ENCODE measurements around the gene ZNRF2.

The ZNRF2 gene

DNA sequence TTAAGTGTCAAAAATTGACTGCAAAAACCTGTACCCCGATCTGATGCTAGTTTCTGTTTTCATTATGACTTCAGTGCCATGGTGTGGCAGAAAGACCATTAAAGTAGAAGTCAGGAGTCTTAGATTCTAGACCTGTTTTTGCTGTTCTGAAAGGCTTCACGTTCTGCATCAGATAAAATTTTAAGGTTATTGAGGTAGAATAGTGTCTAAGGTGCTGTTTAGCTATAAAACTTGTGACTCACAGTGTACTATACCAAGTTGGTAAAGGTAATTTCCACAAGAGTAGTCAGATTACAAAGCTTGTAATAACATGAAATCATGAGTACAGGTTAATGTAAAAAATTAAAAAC lies 38.6 kb downstream of the ZNRF2 start:
- no peak for DNase-seq

DNA sequence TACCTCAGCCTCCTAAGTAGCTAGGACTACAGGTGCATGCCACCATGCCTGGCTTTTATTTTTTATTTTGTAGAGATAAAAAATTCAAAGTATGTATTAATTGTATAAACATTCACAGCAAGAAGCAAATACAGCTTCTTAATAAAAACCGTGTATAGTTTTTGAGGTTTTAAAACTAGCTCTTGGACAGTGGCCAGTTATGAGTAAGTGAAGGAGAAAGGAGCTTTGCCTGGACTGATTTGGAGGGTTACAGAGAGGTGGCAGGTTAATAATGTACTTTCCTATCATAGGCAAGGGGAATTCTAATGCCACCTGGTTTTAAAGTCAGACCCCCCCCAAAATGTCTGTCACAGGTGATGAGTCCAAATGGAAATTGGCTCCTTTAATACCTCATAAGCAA lies 43.4 kb downstream of the ZNRF2 start:
- DNase-seq: no peak

DNA sequence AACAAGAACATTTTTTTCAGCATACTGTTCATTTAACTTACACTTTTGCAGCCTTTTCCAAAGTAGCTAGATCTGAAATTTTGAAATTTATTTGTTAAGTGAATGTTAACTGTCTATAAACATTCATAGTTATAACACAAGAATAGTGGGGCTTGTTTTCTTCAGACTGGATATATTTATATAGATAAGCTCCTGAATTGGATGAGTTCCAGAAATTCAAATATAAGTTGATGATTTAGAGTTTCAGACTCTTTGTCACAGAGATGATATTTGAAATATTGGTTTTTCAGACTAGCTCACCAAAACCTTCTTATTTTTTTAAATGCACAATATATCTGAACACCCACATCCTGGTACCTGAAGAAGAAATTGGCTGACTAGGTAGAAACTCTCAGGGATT lies 44.0 kb downstream of the ZNRF2 start:
- DNase-seq: no peak

DNA sequence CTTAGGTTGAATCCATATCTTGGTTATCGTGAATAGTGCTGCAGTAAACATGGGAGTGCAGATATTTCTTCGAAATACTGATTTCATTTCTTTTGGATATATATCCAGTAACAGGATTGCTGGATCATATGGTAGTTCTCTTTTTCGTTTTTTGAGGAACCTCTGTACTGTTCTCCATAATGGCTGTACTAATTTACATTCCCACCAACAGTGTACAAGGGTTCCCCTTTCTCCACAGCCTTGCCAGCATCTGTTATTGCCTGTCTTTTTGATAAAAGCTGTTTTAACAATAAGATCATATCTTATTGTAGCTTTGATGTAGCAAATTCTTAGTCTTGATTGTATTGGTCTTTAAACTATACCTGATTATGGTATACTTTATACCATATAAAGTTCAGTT lies 45.3 kb downstream of the ZNRF2 start:
- DNase-seq: no peak

DNA sequence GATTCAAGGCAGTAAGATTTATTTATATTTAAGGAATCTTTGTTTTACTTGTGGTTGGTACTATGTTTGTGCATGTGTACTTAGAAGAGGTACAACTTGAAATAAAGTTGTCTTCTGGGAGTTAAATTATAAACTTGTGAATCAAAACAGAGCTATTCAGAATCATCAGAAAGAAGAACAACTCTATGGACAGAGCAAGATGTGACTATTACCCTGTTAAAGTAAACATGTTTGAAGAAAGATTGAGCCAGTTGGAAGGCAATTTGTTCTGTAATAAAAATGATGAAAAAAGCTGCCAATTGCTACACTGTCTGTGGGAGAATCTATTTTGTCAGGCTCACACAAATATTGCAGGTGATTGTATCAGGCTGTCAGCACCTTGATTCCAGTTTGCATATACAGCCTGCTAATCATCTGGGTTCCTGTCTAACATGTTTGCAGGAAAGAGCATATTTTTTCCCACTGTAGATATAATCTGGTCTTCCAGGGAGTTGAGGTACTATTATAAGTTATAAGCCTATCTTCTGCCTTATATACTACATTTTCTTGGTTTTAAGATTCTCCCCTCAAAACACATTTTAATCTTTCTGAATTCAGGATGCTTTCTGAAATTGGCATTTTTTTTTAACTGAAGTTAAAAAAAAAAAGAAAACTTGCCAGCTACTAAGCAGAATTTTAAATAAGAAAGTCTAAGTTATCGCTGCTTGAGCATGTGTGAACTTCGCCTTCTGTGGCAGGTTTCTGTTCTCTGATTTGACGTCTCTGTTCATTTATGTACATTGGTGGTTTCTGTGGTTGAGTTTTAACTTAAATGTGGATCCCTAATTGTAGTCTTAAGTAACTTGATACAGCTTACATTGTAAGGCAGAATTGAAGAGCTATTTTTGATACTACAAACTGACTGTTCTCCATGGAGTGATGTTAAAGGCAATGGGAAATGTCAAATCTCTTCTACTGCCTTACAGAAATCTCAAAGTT lies 46.0 kb downstream of the ZNRF2 start:
- DNase-seq: peak; percentile 33

DNA sequence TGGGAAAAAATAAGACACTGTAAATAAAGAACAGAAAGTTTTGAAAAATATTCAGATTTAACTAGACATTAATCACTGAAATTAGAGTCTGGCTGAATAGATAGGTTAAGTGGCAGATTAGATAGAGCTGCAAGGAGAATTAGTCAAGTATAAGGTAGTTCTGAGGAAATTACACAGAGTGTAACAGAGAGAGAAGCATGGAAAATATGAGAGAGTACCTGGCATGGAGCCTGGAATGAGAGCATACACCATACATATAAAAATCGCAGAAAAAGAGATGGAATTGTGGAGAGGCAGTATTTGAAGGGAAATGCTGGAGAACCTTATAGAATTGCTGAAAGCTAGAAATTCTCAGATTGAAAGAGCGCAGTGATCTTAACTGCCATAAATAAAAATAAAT lies 46.9 kb downstream of the ZNRF2 start:
- no peak for DNase-seq

DNA sequence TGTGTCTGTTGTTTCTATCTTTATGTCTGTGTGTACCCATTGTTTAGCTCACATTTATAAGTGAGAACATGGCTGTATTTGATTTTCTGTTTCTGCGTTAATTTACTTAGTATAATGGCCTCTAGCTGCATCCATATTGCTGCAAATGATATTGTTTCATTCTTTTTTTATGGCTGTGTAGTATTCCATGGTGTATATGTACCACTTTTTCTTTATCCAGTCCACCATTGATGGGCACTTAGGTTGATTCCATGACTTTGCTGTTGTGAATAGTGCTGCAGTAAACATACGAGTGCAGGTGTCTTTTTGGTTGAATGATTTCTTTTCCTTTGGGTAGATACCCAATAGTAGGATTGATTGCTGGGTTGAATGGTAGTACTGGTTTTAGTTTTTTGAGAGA lies 48.2 kb downstream of the ZNRF2 start:
- DNase-seq: no peak

DNA sequence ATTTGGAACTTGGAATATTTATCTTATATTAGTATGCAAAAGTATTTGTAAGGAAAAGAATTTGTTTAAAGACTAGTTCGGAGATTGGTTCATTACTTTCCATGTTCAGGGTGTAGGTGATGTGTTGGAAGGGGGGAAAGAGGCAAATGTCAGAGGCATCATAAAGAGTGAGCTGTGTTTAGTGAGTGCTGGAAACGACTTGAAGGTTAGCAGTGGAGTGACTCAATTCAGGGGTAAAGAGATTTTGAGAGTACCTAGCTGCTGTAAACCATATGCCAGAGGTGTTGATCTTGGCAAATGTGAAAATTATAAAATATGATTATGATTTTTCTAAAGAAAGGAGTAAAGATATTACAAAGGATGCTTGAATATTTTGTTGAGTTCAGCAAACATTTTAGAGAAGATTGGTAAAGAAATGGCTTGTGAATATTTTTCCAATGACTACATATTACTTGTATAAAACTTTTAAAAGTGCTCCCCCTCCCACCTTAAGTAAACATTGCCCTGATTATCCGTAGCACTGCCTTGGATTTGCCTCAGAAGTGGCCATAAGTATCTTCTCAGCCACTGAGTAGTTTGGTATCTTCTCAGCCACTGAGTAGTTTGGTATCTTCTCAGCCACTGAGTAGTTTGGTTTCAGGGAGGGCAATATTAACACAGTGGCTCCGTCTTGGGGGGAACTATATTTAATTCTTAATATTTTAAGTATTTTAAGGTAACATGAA lies 51.5 kb downstream of the ZNRF2 start:
- DNase-seq: no peak

DNA sequence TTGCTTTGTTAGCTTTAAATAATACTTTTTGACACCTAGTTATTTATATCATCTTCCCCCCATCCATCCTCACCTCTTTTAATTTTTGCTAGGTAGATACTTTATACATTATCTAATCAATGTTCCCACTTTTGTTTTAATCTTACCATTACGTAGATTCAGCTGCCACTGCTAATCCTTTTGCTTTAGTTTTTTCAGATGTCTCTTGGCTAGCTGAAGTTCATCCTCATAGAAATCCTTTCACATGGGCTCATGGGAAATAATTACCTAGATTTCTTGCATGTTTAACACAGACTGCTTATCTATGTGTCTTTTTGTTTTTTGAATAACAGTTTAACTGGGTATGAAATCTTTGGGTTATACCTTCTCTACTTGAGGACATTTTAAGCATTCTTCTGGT lies 60.1 kb downstream of the ZNRF2 start:
- DNase-seq: no peak

DNA sequence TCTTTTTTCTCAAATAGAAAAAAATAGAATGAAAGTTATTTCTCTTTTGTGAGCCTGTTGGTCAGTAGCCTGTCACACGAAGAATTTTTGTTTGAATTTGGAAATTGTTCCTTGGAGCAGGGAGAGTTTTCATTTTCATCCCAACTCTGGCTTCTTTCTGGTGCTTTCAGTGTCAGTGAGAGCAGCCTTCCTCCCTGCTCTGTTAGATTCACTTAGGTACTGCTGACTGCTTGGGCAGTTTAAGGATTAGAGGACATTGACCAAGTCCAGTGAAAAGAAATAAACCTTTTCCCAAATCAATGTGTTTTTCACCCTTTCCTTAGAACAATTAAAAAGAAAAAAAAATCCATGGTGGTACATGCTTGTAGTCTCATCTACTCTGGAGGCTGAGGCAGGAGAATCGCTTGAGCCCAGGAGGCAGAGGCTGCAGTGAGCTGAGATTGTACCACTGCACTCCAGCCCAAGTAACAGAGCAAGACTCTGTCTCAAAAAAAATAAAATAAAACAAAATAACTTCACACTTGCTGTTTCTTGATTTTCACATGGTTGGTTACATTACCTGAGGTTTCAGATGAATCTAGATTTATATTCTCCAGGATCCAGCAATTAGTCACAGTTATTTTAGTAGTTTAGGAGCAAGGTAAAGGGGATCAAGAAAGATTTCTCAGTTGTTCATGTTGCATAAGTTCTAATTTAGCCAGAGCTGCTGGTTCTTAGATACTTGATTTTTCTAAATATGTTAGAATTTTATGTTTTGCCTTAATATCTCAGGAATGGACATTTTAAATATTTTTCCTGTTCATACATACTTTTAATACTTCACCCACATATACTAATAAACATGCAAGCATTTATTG lies 63.1 kb downstream of the ZNRF2 start:
- no peak for DNase-seq

DNA sequence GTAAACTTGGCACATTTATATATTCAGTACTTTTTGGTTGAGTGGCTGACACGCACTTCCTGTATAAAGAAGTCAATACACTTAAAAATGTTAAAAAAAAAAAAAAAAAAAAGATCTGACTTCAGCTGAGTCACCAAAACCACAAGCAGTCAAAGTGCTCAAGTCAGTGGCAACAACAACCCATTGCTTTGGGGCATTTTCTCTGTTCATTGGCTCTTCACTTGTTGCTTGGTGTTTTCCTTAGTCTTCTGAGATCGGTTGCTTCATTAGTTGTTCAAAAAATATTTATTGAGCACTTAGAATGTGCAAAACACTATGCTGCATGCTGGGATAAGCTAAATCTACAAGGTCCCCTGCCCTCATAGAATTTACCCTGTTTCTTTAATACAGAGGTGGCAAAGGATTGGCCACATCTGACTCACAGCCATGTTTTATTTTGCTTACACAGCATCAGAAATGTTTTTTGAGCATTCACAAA lies 63.7 kb downstream of the ZNRF2 start:
- no peak for DNase-seq

DNA sequence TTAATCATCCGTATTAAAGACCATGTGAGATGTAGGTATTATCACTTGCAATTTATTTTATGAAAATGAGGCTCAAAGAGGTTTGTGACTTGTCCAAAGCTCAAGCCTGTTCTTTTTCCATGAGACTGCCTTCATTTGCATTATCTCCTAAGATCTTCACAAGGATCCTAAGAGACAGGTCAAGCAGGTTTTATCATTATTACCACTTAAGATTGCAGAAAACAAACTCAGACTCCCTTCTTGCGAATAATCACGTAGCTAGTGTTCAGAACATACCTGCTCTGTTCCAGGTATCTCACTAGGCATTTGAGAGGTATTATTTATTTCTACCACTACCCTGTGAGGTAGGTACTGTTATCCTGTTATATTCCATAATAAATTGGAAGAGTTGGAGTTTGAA lies 64.8 kb downstream of the ZNRF2 start:
- no peak for DNase-seq

DNA sequence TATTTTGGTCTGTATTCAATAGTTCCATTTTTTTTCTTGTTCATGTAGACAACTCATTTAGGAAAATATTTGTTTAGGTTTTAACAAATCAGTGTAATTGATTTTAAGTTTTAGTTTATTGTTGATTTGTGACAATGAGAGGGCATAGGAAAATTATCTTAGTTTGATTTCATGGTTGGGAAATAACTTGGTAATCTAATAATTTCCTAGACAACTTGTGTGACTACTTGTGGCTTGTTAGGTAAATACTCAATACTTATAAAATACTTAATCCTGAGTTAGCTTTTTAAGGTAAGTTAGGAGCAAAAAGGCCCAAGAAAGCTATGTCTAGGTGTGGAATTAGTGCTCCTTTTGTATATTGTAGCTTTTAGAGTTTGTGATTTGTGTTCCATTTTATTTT lies 65.4 kb downstream of the ZNRF2 start:
- DNase-seq: no peak

DNA sequence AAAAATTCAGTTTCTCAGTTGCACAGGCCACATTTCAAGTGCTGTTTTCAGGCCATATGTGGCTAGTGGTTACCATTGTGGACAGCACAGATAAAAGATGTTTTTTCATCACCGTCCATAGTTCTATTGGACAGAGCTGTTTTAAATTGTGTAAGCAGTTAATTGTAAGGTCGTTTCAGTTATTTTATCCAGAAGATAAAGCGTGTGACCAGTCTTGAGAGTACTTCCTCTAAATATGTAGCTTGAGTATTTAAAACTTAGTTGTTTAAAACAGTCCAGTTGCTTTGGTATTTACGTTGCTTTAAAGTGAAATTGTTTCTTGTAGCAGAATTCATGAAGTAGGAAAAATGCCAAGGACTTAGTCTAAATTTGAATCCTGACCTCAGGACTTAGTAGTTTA lies 66.9 kb downstream of the ZNRF2 start:
- no peak for DNase-seq

DNA sequence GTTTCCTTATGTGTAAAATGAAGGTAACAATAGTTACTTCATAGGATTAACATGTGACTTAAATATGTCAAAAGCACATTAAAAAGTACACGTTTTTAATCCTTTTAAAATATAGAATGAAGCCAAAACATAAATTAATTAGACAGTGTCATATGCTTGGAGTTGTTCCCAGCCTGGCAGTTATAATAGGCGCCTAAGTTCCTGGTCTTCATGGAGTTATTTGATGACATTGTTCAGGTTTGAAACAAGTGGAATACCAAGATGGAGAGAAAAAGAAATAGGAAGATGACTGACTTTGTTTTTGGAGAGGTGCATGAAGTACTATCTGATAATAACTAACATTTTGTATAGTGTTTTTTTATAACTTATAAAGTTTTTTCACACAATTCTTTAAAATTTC lies 67.3 kb downstream of the ZNRF2 start:
- DNase-seq: no peak

DNA sequence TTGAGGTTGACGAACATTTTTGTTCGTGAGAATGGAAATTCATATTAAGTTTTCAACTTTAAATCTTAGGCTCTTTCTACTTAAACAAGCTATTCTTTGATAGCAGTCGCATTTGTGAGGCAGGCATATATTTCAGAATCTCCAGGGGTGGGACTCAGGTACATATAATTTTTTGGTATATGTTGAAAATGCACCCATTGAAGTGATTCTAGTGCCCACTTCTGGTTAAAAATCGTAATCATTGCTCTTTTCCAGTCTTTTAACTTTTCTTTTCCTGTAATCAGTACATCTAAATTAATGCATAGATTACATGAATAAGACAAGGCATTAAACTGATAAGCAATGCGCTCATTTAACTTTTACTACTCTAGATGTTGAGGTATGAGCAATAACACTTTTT lies 67.8 kb downstream of the ZNRF2 start:
- DNase-seq: no peak

DNA sequence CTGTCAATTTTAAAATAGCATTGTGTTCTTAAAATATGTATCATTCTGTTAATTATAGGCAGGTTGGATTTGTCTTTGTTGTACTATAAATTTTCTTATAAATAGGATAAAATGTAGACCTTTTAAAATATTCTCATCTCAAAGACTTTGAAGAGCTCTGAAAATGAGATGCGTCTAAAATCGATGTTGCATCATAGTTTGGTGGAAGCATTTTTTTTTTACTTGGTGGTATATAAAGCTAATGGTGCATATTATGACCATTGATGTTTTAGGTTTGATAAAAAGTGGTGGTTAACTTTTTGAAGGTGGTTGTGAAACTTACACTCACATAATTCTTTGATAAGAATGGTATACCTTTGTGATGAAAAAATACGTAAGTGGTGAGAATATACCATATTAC lies 69.1 kb downstream of the ZNRF2 start:
- DNase-seq: no peak

DNA sequence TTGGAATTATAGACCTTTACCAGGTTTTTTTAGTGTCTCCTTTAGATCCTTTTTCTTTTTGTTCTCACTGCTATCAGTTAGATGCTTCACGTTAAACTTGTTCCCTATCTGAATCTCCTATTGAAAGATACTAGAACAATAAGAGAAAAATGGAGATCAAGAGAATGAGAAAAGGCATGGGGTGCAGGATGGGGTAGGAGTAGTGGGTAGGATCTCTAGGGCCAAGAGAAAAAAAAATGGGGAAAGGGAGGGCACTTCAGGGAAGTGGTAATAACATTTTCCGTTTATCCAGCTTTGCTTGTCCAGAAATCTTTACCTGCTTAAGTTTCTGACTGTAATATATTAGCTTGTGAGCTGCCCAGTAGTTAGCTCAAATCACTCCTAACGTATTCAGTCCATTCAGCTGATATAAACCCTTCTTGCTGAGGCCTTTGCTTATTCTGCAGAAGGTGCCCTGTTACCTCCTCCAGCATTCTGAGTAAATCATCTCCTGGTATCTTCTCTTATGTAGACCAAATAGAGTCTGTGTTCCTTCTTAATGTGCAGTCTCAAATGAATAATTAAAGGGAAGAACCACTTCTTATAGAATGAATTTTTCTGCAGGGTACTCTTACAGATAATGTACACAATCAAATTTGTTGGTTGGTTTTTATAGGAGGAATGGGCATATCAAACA lies 69.7 kb downstream of the ZNRF2 start:
- DNase-seq: peak; percentile 23

DNA sequence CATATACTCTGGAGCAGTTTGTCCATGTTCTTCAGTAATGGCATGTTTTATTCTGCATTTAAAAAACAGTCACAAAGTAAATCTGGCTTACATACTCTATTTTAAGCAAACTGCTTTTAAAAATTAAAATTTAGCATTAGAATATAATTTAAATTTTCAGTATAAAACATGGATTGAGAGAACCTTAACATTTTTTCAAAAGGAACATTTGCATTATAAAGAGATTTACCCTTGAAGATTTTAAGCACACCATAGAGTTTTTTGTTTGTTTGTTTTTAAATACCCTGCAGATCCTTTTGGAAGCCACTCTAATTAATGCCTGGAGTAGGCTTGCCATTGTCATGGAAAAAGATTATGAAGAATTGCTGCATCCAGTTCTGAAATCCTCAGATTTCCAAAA lies 70.4 kb downstream of the ZNRF2 start:
- DNase-seq: no peak

DNA sequence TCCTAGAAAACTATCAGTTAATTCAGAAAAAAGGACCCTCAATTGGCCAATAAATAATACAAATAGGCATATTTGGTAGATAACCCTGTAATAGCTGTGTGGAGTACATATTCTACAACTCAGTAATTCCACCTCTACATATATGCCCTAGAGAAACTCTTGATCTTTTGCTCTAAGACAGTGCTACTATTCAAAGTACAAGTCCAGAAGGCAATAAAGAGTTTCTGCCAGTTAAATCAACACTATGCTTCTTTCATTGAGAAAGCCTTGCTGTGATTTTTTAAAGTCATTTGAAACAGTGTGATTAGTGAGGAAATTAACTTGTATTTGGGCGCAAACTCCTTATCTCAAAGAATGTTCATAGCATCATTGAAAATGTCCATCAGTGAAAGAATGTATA lies 75.6 kb downstream of the ZNRF2 start:
- DNase-seq: no peak

DNA sequence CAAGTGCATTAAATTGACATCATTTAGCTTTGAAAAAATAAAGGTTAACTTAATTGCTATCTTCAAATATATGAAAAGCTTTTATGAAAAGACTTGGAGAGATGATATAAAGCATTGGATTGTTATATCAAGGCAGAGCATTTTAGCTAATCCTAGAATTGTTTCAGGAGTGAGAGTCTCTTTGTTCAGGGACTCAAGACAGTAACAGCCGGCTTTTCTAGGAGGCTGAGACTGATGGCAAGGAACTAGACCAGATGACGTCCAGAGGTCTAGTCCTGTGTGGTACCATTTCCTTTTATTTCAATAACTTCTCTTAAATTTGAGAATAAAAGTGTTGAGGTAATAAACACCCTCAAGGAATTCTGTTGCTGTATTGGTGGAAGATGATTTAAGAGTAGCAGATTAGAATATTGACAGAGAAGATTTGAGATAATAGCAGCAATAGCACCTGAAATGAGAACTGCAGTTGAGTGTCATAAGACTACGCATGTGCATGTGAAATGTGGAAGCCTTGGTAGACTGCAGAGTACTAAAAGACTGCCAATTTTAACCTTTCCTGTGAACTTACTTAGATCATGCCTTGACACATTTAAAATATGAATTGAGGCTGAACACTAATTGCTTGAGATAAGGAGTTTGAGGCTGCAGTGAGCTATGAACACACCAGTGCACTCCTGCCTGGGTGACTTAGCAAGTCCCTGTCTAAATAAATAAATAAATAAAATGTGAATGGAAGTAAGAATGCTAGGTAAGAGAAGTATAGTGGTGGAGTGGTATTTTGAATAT lies 79.6 kb downstream of the ZNRF2 start:
- no peak for DNase-seq

DNA sequence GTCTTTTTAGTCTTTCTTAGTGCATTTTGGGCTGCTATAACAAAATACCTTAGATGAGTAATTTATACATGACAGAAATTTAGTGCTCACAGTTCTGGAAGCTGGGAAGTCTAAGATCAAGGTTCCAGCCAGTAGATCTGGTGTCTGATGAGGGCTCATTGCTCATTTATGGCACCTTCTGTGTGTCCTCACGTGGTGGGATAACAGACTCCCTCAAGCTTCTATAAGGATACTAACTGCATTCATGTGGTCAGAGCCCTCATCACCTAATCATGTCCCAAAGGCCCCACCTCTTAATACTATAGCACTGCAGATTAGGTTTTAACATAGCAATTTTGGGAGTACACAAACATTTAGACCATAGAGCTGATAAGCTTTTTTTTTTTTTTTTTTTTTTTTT lies 80.4 kb downstream of the ZNRF2 start:
- DNase-seq: no peak

All from NCI-H69 (cell line).